CD4-positive, alpha-beta T cell treated with Interleukin-10 for 1 hour (primary cell): ENCODE data around the gene ADAM8.

ENCODE experiments used
- DNase-seq: peaks from one replicate; pipeline ENCODE4 v3.0.0-alpha.2; 2020

Gene ADAM8

DNA sequence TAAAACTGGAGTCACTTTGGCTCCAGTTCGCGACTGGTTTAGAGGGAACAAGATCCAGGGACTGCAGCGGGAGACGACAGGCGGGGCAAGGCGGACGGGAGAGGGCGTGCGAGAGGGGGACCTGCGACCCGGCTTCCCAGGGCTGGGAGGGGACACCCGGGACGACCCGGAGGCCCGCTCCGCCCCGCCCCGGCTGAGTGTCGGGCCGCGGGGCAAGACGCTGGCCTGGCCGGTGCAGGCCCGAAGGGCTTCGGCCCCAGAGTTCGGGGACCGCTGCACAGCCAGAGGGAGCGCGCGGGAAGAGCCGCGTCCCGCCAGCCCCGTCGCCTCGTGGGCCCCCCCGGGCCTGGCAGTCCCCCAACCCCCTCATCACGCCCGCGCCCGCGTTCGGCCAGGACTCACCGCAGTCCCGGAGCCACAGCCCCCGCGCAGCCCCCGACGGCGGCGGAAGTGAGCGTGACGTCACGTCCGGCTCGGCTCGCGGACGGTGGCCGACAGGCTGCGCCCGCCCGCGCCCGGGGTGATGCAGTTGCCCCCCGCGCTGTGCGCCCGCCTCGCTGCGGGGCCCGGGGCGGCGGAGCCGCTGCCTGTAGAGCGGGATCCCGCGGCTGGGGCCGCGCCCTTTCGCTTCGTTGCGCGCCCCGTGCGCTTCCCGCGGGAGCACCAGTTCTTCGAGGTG, 31.9 kb upstream of the ADAM8 start, which contains the start of the genes TUBGCP2 and ZNF511:
Gene TUBGCP2 (minus strand): TSS at position 452 of the 679 bp plus-strand sequence. CDS start 5,931 bp downstream, outside the sequence.
Gene ZNF511 (plus strand): TSS at position 494 of the 679 bp plus-strand sequence. CDS start 30 bp downstream, at position 524.
- peak; percentile 93 for DNase-seq

GRCh38 chr10:133307776-133308420, 31.2 kb upstream of the ADAM8 start:
- DNase-seq = peak; percentile 92

GRCh38 chr10:133306941-133307379, 30.3 kb upstream of the ADAM8 start:
- DNase-seq = no peak

DNA sequence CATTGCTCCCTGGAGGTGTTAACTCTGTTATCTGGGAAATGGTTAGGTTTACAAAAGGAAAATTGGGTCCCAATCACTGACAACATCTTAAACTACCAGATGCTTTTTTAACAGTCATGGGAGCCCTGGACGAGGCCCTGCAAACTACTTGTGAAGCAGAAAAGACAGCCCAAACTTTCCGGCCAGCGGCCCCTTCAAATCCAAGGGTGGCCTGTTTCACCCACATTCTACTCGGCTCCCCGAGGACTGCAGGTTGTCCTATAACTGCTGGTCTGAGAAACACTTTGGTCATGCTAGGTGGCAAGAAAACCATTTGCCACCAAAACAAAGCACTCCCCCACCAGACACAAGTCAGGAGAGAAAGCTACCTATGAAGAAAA, 29.4 kb upstream of the ADAM8 start:
- no peak for DNase-seq

- no peak for DNase-seq
Measured at GRCh38 chr10:133303206-133303605, 26.5 kb upstream of the ADAM8 start.

DNA sequence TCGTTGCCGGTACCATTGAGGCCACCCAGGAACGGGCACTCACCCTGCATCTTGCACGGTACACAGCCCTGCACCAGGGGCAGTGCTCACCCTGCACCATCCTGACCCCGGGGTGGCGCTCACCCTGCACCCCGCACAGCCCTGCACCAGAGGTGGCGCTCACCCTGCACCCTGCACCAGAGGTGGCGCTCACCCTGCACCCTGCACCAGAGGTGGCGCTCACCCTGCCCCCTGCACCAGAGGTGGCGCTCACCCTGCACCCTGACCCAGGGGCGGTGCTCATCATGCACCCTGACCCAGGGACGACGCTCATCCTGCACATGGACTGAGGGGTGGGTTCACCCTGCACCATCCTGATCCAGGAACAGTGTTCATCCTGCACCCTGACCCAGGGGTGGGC, 25.6 kb upstream of the ADAM8 start:
- DNase-seq = no peak

DNA sequence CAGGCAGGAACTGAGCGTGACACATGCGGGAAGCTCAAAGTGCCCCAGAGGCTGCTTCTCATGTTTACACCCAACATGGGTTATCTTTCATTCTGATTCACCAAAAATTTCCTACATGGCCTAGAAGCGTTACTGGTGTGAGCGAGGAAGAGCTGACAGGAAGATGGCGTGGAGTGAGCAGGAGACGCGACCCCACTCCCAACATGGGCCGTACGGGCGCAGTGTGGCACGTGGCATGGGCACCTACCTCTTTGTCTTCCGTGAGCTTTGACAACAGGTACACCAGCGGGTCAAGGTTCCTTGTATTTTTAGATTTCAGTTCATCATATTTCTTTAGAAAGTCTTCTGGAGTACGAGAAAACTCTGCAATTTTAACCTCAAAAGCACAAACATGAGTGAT, 23.1 kb upstream of the ADAM8 start:
- DNase-seq = no peak

- DNase-seq = no peak
Measured at GRCh38 chr10:133299224-133299623, 22.6 kb upstream of the ADAM8 start.

GRCh38 chr10:133298466-133298865, 21.8 kb upstream of the ADAM8 start:
- DNase-seq = no peak

DNA sequence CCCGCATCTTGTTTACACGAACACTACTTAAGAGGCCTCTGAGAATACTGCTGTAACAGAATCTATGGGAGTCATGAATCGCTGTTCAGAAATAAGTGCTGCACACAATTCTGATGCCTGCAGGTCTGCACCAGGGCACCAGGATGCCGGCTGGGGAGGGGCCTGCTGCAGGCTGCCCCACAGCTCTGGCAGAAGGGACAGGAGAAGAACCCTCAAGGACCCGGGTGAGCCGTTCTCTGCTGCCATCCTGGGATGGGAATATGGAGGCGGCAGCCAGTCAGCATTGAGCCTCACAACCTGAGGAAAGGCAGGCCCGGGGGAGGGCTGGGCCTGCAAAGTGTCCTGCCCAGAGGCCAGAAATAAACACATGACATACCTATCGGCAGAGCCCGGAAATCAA, 20.8 kb upstream of the ADAM8 start:
- no peak for DNase-seq

DNA sequence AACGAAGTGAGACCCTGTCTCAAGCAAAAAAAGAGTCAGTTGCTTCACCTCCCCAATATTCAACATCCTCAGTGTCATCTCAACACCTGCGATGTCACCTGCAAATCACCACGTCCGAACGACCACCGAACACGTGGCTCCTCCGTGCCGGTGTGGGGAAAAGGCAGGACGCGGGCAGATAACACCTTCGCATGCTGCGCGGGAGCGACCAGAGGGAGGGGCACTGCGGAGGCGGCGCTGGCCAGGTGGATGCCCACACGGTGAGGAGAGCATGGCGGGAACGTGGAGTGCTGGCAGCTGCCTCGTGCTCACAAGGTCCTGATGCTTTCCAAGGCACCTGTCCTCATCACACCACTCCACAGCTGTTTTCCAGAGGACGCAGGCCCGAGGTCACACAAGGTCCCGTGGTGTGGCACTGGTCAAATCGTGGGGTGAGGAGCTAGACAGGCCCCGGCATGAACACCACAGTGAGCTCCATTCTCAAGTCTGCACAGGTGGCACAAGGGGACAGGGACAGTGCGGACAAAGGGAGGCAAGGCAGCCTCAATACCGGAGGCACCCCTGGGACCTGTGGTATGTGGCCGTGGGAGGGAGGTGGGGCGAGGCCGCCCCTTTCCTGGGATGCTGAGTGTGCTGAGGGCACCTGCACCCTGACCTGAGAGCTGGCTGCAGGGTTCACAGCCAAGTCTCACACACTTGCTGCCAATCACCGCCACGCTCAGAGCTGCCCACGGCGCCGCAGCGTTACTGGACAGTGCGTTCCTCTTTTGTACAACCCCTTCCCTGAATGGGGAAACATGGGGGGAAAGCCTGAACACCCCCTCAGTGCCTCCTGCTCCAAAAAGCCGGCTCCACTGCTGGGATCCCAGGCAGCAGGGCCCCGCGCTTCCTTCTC, 19.0 kb upstream of the ADAM8 start:
- no peak for DNase-seq

DNA sequence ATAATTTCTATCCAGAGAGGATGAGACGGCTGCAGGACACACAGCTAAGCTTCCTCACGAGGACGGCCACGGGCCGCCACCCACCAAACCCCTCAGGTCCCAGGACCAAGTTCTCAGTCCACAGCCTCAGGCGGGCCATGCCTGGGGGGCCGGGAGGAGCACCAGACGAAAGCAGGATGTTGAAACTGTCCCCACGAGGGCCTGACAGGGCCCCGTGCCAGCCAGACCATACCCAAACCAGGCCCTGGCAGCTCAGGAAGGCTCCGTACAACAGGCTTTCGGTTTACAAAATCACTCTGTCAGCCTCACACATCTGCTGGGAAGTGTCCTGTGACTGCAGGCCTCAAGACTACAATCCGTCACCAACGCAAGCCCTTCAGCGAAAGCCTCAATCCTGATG, 17.5 kb upstream of the ADAM8 start:
- DNase-seq = no peak

GRCh38 chr10:133293810-133294119, 17.1 kb upstream of the ADAM8 start:
- no peak for DNase-seq

GRCh38 chr10:133292919-133293809, 16.5 kb upstream of the ADAM8 start:
- no peak for DNase-seq

DNA sequence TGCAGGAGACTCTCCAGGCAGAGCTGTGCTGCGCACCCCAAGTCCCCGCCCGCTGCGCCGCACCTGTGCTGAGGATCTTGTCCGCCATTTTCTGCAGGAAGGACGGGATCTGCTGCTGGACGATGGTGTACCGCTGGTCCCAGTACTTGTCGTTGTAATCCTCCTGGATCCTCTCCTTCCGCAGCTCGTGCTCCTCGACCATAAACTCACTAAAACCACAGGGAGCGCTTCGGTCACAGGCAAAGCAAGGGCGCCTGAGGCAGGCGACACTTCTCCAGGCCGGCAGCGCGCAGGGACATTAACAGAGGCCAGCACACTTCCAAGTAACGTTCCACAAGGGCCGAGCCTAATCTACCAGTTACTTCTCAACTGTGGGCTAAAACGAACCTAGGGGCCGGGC, 13.1 kb upstream of the ADAM8 start:
- DNase-seq = no peak

DNA sequence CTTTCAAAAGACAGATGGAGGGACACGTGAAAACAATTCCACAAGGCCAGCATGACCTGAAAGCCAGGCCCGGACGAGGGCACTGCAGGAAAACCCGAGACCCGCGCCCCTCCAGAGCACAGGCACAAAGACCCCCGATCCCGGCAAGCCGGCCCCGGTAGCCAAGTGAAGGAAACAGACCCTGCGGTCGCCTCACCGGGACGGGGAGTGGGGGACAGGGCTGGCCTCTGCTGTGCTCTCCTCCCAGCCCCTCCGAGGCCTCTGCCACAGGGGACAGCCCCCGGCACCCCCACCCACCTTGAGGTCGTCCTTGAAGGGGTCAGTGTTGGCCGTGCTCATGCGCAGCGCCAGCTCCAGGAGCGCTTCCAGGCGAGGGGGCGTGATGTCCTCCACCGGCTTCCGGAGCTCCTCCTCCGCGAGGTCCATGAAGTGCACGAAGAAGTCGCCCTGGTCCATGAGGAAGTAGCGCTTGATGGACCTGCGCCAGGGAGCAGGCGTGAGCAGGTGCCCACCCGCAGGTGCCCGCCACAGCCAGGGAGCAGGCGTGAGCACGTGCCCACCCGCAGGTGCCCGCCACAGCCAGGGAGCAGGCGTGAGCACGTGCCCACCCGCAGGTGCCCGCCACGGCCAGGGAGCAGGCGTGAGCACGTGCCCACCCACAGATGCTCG, 11.3 kb upstream of the ADAM8 start:
- DNase-seq = no peak

- no peak for DNase-seq
Measured at GRCh38 chr10:133286366-133286765, 9.7 kb upstream of the ADAM8 start.

- no peak for DNase-seq
Measured at GRCh38 chr10:133285217-133285616, 8.5 kb upstream of the ADAM8 start.

DNA sequence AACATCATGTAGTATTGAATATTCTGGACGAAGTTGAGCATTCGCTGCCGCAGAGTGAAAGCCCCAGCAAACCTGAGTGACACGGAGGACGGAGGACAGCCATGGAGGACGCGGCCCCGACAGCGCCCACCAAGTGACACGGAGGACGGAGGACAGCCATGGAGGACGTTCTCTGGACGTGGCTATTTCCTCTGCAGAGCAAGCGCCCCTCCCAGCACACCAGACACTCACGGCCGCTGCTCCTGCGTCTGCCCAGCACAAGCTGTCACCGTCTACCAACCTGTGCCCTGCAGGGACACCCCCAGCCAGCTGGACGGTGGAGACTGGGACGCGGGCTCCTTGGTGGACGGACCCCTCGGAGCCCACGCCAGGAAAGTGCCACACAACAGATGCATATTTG, 7.3 kb upstream of the ADAM8 start:
- no peak for DNase-seq

GRCh38 chr10:133282846-133283390, 6.2 kb upstream of the ADAM8 start:
- DNase-seq = no peak

- DNase-seq = no peak
Measured at GRCh38 chr10:133281628-133282372, 5.1 kb upstream of the ADAM8 start.
